IMR-90 (cell line): ENCODE results near the gene PTPN4.

Experiments
- CEBPB ChIP-seq: IDR thresholded peaks from 2 replicates; pipeline ENCODE4 v1.6.1; 2012; ENCODE audit warnings: low read depth, low read length, improper control_type of control experiment
- CTCF ChIP-seq: conservative IDR thresholded peaks from 2 replicates; pipeline ENCODE4 v1.5.1; 2012; ENCODE audit warnings: mild to moderate bottlenecking, low read depth, low read length, improper control_type of control experiment
- POLR2A ChIP-seq: IDR thresholded peaks from 2 replicates; pipeline ENCODE4 v1.6.1; 2012; ENCODE audit warnings: mild to moderate bottlenecking, low read depth, low read length
- RAD21 ChIP-seq: IDR thresholded peaks from 2 replicates; pipeline ENCODE4 v1.6.1; 2012; ENCODE audit warnings: low read length, improper control_type of control experiment
- RCOR1 ChIP-seq: IDR thresholded peaks from 2 replicates; pipeline ENCODE4 v1.6.1; 2012; ENCODE audit warnings: mild to moderate bottlenecking, low read length, improper control_type of control experiment; ENCODE audit not compliant: insufficient replicate concordance
- RFX5 ChIP-seq: IDR thresholded peaks from 2 replicates; pipeline ENCODE4 v1.8.0; 2012; ENCODE audit warnings: low read depth, mild to moderate bottlenecking, low read length, moderate library complexity
- SMC3 ChIP-seq: fragments of 150-350 bp; IDR thresholded peaks from 2 replicates; pipeline ENCODE4 v1.6.1; 2016; ENCODE audit warnings: low read depth, mild to moderate bottlenecking, antibody characterized with exemption, low read length, moderate library complexity
- USF2 ChIP-seq: fragments of 150-350 bp; IDR thresholded peaks from 2 replicates; pipeline ENCODE4 v1.6.1; 2017; ENCODE audit warnings: mild to moderate bottlenecking, antibody characterized with exemption, low read length, low read depth
- TF ChIP-seq, protein P1 (sequence below): fragments of 150-350 bp; IDR thresholded peaks from 2 replicates; pipeline ENCODE4 v1.6.1; 2016; ENCODE audit warnings: low read depth, mild to moderate bottlenecking, low read length, moderate library complexity, borderline replicate concordance

- no peak for TF ChIP-seq USF2
- no peak for TF ChIP-seq RAD21
- TF ChIP-seq CTCF: no peak
- no peak for TF ChIP-seq POLR2A
- TF ChIP-seq RFX5: no peak
- TF ChIP-seq, protein P1, sequence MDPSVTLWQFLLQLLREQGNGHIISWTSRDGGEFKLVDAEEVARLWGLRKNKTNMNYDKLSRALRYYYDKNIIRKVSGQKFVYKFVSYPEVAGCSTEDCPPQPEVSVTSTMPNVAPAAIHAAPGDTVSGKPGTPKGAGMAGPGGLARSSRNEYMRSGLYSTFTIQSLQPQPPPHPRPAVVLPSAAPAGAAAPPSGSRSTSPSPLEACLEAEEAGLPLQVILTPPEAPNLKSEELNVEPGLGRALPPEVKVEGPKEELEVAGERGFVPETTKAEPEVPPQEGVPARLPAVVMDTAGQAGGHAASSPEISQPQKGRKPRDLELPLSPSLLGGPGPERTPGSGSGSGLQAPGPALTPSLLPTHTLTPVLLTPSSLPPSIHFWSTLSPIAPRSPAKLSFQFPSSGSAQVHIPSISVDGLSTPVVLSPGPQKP: no peak
- TF ChIP-seq SMC3: no peak
- no peak for TF ChIP-seq CEBPB
- TF ChIP-seq RCOR1: no peak
Observed at GRCh38 chr2:119782308-119783027, 22.7 kb downstream of the PTPN4 start.
